SH-SY5Y (cell line): ENCODE measurements around the gene FAM170B.

Source experiments
- GATA2 ChIP-seq: IDR thresholded peaks from 2 replicates; pipeline ENCODE4 v1.6.1; 2011; ENCODE audit warnings: mild to moderate bottlenecking, low read depth, low read length
- GATA3 ChIP-seq: IDR thresholded peaks from 2 replicates; pipeline ENCODE4 v1.6.1; 2011; ENCODE audit warnings: low read depth, mild to moderate bottlenecking, low read length, moderate library complexity

- TF ChIP-seq GATA3 (no peak), GATA2 (no peak)
These were observed 22.5 kb downstream of the FAM170B start for GRCh38 chr10:49111320-49111698.
